H7 (cell line): ENCODE results near the gene GARIN5B. TPM values are rescaled to one million over a fixed set of nuclear protein-coding genes. Genes with fewer than 3 reads are reported as not detected.

Experiments used
- DNase-seq: peaks from one replicate; pipeline ENCODE4 v3.0.0; 2012
- H3K27me3 ChIP-seq: 2 replicates; pipeline ENCODE4 v1.6.0; 2011; ENCODE audit warnings: mild to moderate bottlenecking, low read length; ENCODE audit not compliant: control insufficient read depth, insufficient read depth
- H3K36me3 ChIP-seq: replicated peaks from 2 replicates; pipeline ENCODE4 v1.5.1; 2011; ENCODE audit warnings: low read length; ENCODE audit not compliant: control insufficient read depth, insufficient read depth
- H3K4me3 ChIP-seq: 2 replicates; pipeline ENCODE4 v1.5.1; 2011; ENCODE audit warnings: low read depth, mild to moderate bottlenecking, control low read depth, low read length, moderate library complexity; ENCODE audit not compliant: insufficient read depth
- total RNA-seq: library from RNA; depleted of rRNA; stranded (reverse); fragments of >200 nt; shearing (Covaris generic); gene quantifications from 2 replicates; pipeline ENCODE4 v1.2.3, GENCODE V29; 2014

Gene GARIN5B
- total RNA-seq, 1 experiment from 2014 or later = not detected

- peak; percentile 92 for DNase-seq
- H3K27me3 ChIP-seq = peaks cover 36% of the 10 kb centered on the region
- no peaks in the 10 kb centered on the region for H3K36me3 ChIP-seq
- H3K4me3 ChIP-seq = peak overlapping the region; percentile 59
Measured at GRCh38 chr19:55368701-55369563, 5.9 kb upstream of the GARIN5B start.

- no peaks in the 10 kb centered on the region for H3K36me3 ChIP-seq
- no peak for DNase-seq
- H3K27me3 ChIP-seq = peaks cover 36% of the 10 kb centered on the region
- no peak overlapping the region for H3K4me3 ChIP-seq
Measured at GRCh38 chr19:55368106-55368505, 5.0 kb upstream of the GARIN5B start.

- Histone ChIP-seq H3K4me3 (no peak overlapping the region), H3K36me3 (no peaks in the 10 kb centered on the region), H3K27me3 (peaks cover 30% of the 10 kb centered on the region)
- no peak for DNase-seq
Measured at GRCh38 chr19:55366790-55367189, 3.7 kb upstream of the GARIN5B start.

- DNase-seq = no peak
- peaks cover 23% of the 10 kb centered on the region for H3K27me3 ChIP-seq
- H3K36me3 ChIP-seq = no peaks in the 10 kb centered on the region
- no peak overlapping the region for H3K4me3 ChIP-seq
Measured at GRCh38 chr19:55365964-55366363, 2.9 kb upstream of the GARIN5B start.

GRCh38 chr19:55365245-55365644 lies 2.2 kb upstream of the GARIN5B start:
- no peak for DNase-seq
- Histone ChIP-seq H3K4me3 (no peak overlapping the region), H3K36me3 (no peaks in the 10 kb centered on the region), H3K27me3 (peaks cover 18% of the 10 kb centered on the region)

GRCh38 chr19:55362174-55362989 lies 678 bp downstream of the GARIN5B start:
- DNase-seq = peak; percentile 71
- Histone ChIP-seq H3K36me3 (no peaks in the 10 kb centered on the region), H3K27me3 (peaks cover under 1% of the 10 kb centered on the region; the same call in 1 of the 2 replicates), H3K4me3 (no peak overlapping the region)

GRCh38 chr19:55360902-55361301 lies 2.2 kb downstream of the GARIN5B start:
- peak; percentile 43 for DNase-seq
- H3K36me3 ChIP-seq = no peaks in the 10 kb centered on the region
- no peak overlapping the region for H3K4me3 ChIP-seq
- peaks cover 6% of the 10 kb centered on the region for H3K27me3 ChIP-seq

GRCh38 chr19:55358943-55359908 lies 3.8 kb downstream of the GARIN5B start:
- no peaks in the 10 kb centered on the region for H3K36me3 ChIP-seq
- peak; percentile 64 for DNase-seq
- H3K4me3 ChIP-seq = no peak overlapping the region
- peaks cover 22% of the 10 kb centered on the region for H3K27me3 ChIP-seq

- H3K36me3 ChIP-seq = no peaks in the 10 kb centered on the region
- peak; percentile 39 for DNase-seq
- H3K27me3 ChIP-seq = peaks cover 28% of the 10 kb centered on the region
- H3K4me3 ChIP-seq = no peak overlapping the region
Measured at GRCh38 chr19:55358493-55358892, 4.6 kb downstream of the GARIN5B start.

GRCh38 chr19:55355213-55355821 lies 7.7 kb downstream of the GARIN5B start:
- H3K27me3 ChIP-seq = peaks cover 52% of the 10 kb centered on the region
- H3K4me3 ChIP-seq = no peak overlapping the region
- DNase-seq = no peak
- H3K36me3 ChIP-seq = no peaks in the 10 kb centered on the region

- peak; percentile 93 for DNase-seq
- Histone ChIP-seq H3K36me3 (no peaks in the 10 kb centered on the region), H3K27me3 (peaks cover 52% of the 10 kb centered on the region), H3K4me3 (peak within 1 kb of the TSS; percentile 54)
Measured at GRCh38 chr19:55354698-55355212, 8.3 kb downstream of the GARIN5B start, which contains the start of gene COX6B2. Gene COX6B2, minus strand, starts transcription at chr19:55354719. Its CDS starts 198 bp downstream, at chr19:55354521.

- Histone ChIP-seq H3K4me3 (peak overlapping the region; percentile 54), H3K36me3 (no peaks in the 10 kb centered on the region), H3K27me3 (peaks cover 52% of the 10 kb centered on the region)
- DNase-seq = peak; percentile 99
Measured at GRCh38 chr19:55353803-55354697, 9.0 kb downstream of the GARIN5B start.
